MCF 10A (cell line): ENCODE results near the gene TAOK3. TPM values are rescaled to one million over a fixed set of nuclear protein-coding genes. Genes with fewer than 3 reads are reported as not detected.
A peak's percentile ranks its signal among the peaks of the same experiment; 100 is the strongest.
"Not testable (repeated sequence)": the region's sequence is repeated elsewhere in the genome, so short reads cannot be mapped to it uniquely, and the experiment has no call there.

Experiments used
- BruUV-seq: library from RNA; stranded (reverse); fragments of 400-500 nt; replicated peaks from 2 replicates; lab custom pipeline; 2021; lab: Mats Ljungman, UMichigan
- CTCF ChIA-PET: fragments of 300-600 bp; sonication (Branson Sonifier 250); formaldehyde crosslinking; extraction: SDS; loops from one replicate; lab custom pipeline; 2021; ENCODE audit warnings: antibody characterized with exemption, inconsistent platforms; lab: Yijun Ruan, JAX
- POLR2A ChIA-PET: fragments of 300-600, 350-650 bp; sonication (Branson Sonifier 250); formaldehyde crosslinking; extraction: SDS; loops from one replicate; lab custom pipeline; 2020; ENCODE audit warnings: antibody characterized with exemption, inconsistent platforms; lab: Yijun Ruan, JAX
- DNase-seq: peaks from one replicate; pipeline ENCODE4 v3.0.0-alpha.2; 2018; ENCODE audit not compliant: unreplicated experiment
- H3K27ac Mint-ChIP-seq: one replicate; pipeline ENCODE4 v1.8.0; 2022; ENCODE audit warnings: mild to moderate bottlenecking, low read depth, mixed read lengths; ENCODE audit not compliant: unreplicated experiment
- H3K27me3 Mint-ChIP-seq: one replicate; pipeline ENCODE4 v1.8.0; 2022; ENCODE audit warnings: mixed read lengths; ENCODE audit not compliant: insufficient read depth, unreplicated experiment
- H3K36me3 Mint-ChIP-seq: one replicate; pipeline ENCODE4 v1.8.0; 2022; ENCODE audit warnings: mild to moderate bottlenecking, moderate library complexity, mixed read lengths; ENCODE audit not compliant: insufficient read depth, unreplicated experiment
- H3K4me1 Mint-ChIP-seq: one replicate; pipeline ENCODE4 v1.8.0; 2022; ENCODE audit warnings: mixed read lengths; ENCODE audit not compliant: insufficient read depth, unreplicated experiment
- H3K4me3 Mint-ChIP-seq: one replicate; pipeline ENCODE4 v1.8.0; 2022; ENCODE audit warnings: mild to moderate bottlenecking, moderate library complexity, mixed read lengths; ENCODE audit not compliant: unreplicated experiment
- H3K9me3 Mint-ChIP-seq: one replicate; pipeline ENCODE4 v1.8.0; 2022; ENCODE audit warnings: mixed read lengths; ENCODE audit not compliant: unreplicated experiment
- CTCF ChIP-seq: fragments of 200-600 bp; IDR thresholded peaks from one replicate; pipeline ENCODE4 v1.8.0; 2022; ENCODE audit warnings: antibody characterized with exemption, mild to moderate bottlenecking; ENCODE audit not compliant: unreplicated experiment
- intact Hi-C: fragments of 100-400 bp; cut with micrococcal nuclease; formaldehyde crosslinking; loops from 2 replicates; pipeline ENCODE4 v1.14.1; 2022
- total RNA-seq: library from RNA; stranded (reverse); gene quantifications from 2 replicates; pipeline ENCODE4 v1.2.3, GENCODE V29; 2022

TAOK3 gene
- total RNA-seq, 1 experiment from 2014 or later = 28.6 TPM

GRCh38 chr12:118136559-118137003 is 236.1 kb downstream of the TAOK3 start:
- no TSS peak for BruUV-seq
- Mint-ChIP-seq H3K4me3 (peak overlapping the region; percentile 84), H3K36me3 (peaks cover 28% of the 10 kb centered on the region), H3K27me3 (no peaks in the 10 kb centered on the region), H3K4me1 (peaks cover 10% of the 10 kb centered on the region), H3K9me3 (no peaks in the 10 kb centered on the region), H3K27ac (peak overlapping the region; percentile 47)
- ChIA-PET POLR2A (interaction anchor here (0.5 to 3.7 kb wide), 16 partner anchors 10 to 1924 kb away, joined by 3 to 33 read pairs (median 4); partner anchors contain the start of genes SUDS3, TAOK3, VSIG10 and WSB2), CTCF (interaction anchor here (0.6 to 4.1 kb wide), 9 partner anchors 9 to 268 kb away, joined by 3 to 29 read pairs (median 4); partner anchors contain the start of genes SUDS3 and VSIG10)
- intact Hi-C loops = no loop called here
- no peak for TF ChIP-seq CTCF
- DNase-seq = peak; percentile 47

- no peaks in the 10 kb centered on the region for H3K27me3 Mint-ChIP-seq
- intact Hi-C loops = no loop called here
- H3K4me1 Mint-ChIP-seq = peaks cover 10% of the 10 kb centered on the region
- no peaks in the 10 kb centered on the region for H3K9me3 Mint-ChIP-seq
- no peak for TF ChIP-seq CTCF
- DNase-seq = peak; percentile 94
- BruUV-seq = no TSS peak
- peak within 1 kb of the TSS; percentile 84 for H3K4me3 Mint-ChIP-seq
- CTCF ChIA-PET = interaction anchor here (0.6 to 4.1 kb wide), 8 partner anchors 9 to 269 kb away, joined by 3 to 29 read pairs (median 4); partner anchors contain the start of genes SUDS3 and VSIG10
- H3K36me3 Mint-ChIP-seq = peaks cover 22% of the 10 kb centered on the region
- POLR2A ChIA-PET = interaction anchor here (0.5 to 3.7 kb wide), 21 partner anchors 9 to 1924 kb away, joined by 3 to 33 read pairs (median 4); partner anchors contain the start of genes SUDS3, TAOK3, VSIG10 and WSB2
- peak within 1 kb of the TSS; percentile 47 for H3K27ac Mint-ChIP-seq
Observed at GRCh38 chr12:118135788-118136558, 236.7 kb downstream of the TAOK3 start, which contains the start of gene PEBP1. TSS of gene PEBP1 (plus strand) at chr12:118136124. CDS start at chr12:118136210, 86 bp downstream.

- DNase-seq, POLR2A ChIA-PET, H3K4me3 Mint-ChIP-seq, H3K27ac Mint-ChIP-seq, intact Hi-C loops, BruUV-seq, H3K9me3 Mint-ChIP-seq, H3K36me3 Mint-ChIP-seq, H3K27me3 Mint-ChIP-seq, H3K4me1 Mint-ChIP-seq: not testable (repeated sequence)
- CTCF ChIA-PET = interaction anchor here (1.6 to 1.8 kb wide), 2 partner anchors 8 to 52 kb away, joined by 3 to 8 read pairs; no protein-coding TSS in a partner anchor
Observed at GRCh38 chr12:118129436-118129835, 243.3 kb downstream of the TAOK3 start.

GRCh38 chr12:118127867-118128266 is 244.8 kb downstream of the TAOK3 start:
- ChIA-PET CTCF (interaction anchor here (0.7 to 1.4 kb wide), 4 partner anchors 10 to 252 kb away, joined by 4 to 5 read pairs (median 4); no protein-coding TSS in a partner anchor), POLR2A (interaction anchor here (1.6 kb wide), 1 partner anchor 8 kb away, joined by 3 read pairs; no protein-coding TSS in a partner anchor)
- TF ChIP-seq CTCF = no peak
- Mint-ChIP-seq H3K4me3 (no peak overlapping the region), H3K9me3 (no peaks in the 10 kb centered on the region), H3K27me3 (no peaks in the 10 kb centered on the region), H3K36me3 (no peaks in the 10 kb centered on the region), H3K4me1 (peaks cover 5% of the 10 kb centered on the region), H3K27ac (no peak overlapping the region)
- no TSS peak for BruUV-seq
- no peak for DNase-seq
- intact Hi-C loops = no loop called here
